GM21367 (cell line): ENCODE measurements around the gene TRAF2.

ENCODE experiments used
- ATAC-seq: cut with Tn5 transposase; IDR thresholded peaks from one replicate; pipeline ENCODE4 v1.9.1; 2021; ENCODE audit not compliant: unreplicated experiment

Gene TRAF2

DNA sequence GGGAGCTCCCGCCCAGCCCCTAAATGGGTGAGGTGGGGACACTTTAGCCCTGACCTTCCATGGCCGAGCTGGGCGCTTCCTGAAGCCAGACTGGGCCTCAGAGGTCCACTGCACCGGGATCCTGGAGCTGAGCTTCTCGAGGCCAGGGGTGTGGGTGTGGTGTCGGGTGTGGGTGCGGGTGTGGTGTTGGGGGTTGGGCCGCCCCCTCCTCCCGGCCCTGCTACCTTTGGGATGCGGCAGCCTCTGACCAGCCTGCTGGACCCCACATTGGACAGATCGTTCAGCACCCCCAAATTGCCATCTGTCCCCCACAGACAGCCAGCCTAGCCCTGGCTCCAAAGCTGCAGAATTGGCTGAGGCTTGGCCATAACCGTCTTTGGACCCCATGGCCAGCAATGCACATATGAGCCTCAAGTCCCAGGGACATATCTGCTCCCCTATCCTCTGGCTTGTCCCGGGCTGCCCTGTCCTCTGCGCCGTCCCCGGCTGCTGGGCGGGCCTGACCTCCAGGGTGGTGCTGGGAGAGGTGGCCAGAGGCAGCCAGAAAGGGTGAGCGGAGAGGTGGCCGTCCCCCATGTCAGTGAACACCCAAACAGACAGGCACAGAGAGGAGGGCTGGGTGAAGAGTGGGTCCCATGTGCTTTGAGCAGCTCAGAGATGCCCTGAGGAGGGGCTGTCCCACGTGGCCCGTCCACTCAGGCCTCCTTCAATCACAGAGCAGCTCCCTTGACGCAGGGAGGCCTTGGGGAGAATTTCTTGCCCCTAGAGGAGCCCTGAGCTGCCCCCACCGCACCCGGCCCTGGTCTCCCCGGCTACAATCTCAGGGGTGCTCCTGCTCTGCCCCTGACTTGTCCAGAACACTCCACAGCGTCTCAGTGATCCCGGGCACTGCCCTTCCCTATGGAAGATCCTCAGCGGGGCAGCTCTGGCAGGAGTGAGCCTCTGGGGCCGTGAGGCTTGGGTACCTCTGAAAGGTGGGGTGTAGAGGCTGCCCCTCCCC, 87.6 kb downstream of the TRAF2 start:
- no peak for ATAC-seq

DNA sequence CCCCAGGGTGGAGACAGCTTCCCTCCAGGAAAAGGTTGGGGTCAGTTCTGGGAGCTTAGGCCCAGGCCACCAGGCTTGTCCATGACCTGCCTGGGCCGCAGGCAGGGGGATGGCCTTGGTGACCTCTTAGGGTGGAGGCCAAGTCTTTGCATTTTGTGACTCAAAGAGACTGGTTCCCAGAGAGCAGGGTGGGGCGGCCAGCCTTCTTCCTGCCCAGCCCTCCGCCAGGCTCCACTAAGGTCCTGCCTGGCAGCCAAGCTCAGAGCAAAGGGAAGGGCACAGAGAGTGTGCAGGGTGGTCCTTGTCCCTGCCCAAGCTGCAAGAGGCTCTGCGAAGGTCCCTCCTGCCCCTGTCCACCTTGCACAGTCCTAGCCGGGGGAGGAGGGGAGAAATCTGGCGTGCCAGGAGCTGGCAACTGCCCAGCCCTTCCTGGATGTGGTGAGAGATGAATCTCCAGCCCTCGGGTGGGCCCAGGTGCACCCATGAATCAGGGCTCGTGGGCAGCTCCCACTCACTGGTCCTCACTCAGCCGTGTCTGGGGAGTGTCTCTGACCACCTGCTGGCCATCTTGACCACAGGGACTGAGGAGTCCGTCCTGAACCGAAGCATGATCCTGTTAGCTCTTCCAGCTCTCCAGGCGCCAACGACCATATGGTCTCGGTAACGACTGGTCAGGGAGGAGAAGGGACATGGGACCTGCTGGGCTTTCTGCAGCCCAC, 88.7 kb downstream of the TRAF2 start:
- ATAC-seq: no peak

GRCh38 chr9:136975644-136976043, 89.3 kb downstream of the TRAF2 start:
- no peak for ATAC-seq
